NCI-H1092 treated with DMSO at 0.1 percent for 48 hours (cell line): ENCODE measurements around the gene FCMR.
"Not testable (repeated sequence)": the region's sequence is repeated elsewhere in the genome, so short reads cannot be mapped to it uniquely, and the experiment has no call there.

Experiments
- DNase-seq: peaks from one replicate; lab custom pipeline; 2025; lab: John Stamatoyannopoulos, UW

FCMR gene

DNA sequence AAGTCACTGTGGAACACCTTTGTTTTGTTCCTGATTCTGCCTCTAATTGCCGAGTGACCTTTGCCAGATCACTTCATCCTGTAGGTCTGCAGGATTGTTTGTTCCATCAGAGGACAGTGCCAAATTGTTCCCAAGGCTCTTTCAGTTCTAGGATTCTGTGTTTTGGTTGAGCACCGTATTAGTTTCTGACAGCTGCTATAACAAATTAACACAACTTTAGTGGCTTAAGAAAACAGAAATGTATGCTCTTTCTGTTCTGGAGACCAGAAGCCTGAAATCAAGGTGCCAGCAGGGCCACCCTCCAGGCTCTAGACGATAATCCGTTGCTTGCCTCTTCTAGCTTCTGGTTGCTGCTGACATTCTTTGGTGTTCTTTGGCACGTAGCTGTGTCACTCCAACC, 27.9 kb upstream of the FCMR start:
- DNase-seq = no peak

DNA sequence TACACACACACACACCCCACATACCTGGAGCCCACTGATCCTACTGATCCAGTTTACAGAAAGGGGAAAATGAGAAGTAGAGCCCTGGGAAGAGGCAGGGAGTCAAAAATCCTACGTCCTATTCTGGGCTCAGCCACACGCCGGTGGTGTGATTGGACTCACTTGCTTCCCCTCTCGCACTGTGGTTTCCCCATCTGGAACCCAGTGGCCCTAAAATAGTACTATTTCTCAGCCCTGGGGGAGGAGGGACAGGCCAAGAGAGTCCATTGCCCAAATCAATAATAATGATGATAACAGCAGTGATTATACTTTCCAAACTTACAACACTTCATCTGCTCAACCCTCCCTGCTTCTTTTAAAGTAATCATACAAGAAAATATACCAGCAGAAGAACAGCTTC, 27.5 kb upstream of the FCMR start:
- no peak for DNase-seq

DNA sequence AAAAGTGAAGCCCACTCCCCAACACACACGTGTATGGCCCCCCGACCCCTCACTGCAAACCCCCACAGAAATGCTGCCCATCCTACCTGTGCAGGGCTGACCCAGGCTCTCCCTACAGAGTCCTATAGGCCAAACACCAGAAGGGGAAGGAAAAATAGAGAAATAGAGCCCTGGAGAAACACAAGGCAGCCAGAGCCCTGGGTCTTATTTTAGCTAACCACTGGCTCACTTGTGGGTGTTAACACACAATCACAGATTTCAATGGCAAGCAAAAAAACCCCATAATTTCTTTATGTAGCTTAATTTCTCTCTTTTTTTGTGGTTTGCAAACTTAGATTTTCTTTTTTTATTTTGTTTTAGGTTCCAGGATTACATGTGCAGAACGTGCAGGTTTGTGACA, 25.5 kb upstream of the FCMR start:
- DNase-seq = no peak

DNA sequence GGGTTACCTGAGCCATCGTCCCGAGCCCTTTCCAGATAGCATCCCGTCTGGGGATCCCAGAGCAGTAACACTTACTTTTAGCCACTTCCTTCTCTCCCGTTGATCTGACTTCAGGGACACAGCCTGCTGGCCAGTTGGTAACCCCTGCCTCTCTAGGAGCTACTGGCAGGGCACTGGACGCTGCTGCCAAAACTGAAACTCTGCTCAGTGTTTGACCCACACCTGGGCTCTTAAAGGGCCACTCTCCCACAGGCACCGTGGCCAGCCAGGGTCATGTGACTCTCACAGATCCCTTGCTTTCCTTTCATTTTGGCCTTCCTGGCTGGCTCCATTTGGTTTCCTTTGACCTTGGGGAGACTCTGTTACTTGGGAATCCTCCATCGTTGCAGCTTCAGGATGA, 24.5 kb upstream of the FCMR start, which contains the start of gene PIGR:
PIGR (minus strand) TSS at position 206 of the 400 bp plus-strand sequence. CDS start 5,935 bp downstream, outside the sequence.
- DNase-seq = no peak

DNA sequence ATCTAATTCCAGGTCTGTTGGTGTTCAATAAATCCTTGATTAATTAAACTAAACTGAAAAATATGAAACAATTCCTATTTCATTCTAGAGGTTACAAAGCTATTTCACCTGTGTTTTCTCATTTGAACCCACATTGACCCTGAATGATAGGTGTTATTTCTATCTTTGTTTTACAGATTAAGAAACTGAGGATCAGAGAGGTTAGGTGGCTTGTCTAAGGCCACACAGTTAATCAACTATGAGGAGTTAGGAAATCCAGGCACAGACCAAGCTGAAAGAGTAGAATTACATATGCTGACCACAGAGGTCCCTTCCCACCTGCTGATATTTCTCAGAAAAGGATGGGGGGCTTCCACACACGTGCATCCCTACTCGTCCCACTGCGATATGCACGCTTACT, 24.0 kb upstream of the FCMR start:
- DNase-seq = no peak

DNA sequence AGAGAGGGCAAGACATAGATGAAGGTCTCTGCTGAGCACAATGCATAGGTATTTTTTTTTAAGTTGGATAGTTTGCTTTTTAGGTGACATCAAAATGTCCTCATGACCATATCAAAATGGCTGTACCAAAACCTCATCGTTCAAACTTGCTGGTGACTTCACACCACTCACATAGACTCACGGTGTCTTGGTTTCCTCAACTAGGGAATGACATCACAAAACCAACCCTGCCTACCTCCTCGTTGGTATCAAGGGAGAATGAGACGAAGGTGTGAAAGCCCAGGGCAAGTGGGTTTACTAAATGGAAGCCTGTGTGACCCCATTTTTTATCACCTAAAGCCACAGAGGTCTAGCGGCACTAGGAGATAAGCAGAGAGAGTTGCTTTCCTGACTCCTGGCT, 23.0 kb upstream of the FCMR start:
- DNase-seq = no peak

DNA sequence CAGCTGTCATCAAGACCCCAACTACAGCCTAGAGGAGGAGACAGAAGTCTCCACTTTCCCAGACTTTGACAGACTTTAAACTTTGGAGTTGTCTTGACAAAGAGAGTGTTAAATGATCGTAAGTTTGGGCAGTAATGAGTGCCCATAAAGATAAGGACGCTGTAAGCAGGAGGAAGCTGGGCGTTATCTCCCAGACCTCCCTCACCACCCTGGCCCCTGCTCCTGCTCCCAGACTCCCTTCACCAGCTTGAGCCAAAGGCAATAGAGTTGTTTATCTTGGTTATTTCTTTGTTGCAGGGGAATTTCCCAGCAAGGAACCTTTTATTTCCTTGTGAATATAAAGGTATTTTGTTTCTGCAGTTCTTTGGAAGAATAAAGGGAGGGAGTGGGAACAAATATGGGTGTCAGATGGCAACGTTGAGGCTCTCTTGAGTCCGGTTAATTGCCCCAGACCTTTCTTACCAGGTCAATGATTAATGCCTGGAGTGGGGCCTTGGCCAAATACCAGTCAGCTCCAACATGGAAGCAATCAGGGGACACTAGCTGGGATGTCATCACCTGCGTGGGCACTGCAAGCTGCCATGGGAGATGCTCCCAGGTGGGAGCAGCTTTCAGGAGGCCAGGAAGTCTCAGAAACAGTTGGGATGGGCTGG, 20.2 kb upstream of the FCMR start:
- DNase-seq = no peak

DNA sequence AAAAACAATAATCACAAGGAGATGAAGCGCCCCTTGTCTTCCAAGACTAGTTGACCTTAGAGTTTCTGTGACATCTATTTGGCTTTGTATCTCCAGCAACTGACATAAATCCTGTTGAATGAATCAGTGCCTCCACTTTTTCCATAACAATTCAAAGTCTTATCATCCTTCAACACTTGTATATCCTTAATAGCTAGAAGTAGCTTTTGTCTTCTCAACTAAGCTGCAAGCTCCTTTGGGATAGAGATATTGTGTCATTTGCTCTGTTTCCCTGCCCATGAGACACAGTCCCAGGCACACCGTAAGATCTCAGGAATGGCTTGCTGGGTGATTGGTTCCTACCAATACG, 18.8 kb upstream of the FCMR start:
- DNase-seq = no peak

DNA sequence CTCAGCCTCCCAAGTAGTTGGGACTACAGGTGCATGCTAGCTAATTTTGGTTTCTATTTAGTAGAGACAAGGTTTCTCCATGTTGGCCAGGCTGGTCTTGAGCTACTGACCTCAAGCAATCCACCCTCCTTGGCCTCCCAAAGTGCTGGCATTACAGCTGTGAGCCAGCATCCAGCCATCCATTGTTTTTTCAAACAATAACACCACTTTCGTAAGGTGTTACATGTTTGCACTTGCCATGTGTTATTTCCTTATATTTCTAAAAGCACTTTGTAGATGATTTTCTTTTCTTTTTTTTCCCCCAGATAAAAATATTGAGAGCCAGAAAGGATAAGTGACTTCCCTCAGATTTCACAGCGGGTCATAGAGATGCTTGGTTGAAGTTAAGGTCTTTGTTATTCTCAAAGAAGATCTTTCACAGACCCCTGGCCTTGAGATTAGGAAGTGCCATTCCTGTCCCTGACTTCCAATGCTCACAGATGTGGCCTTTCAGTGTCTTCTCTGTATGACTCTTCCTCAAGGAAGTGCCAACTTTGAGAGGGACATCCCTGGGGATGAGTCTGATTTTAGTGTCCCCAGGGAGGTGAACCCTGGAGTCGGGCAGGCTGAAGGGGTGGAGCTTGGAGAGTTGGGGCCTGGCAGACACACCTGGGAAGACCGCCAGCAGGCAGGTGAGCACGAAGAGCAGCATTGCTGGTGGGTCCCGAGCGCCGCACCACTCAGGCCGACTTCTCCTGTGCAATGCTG, 18.3 kb upstream of the FCMR start:
- no peak for DNase-seq

DNA sequence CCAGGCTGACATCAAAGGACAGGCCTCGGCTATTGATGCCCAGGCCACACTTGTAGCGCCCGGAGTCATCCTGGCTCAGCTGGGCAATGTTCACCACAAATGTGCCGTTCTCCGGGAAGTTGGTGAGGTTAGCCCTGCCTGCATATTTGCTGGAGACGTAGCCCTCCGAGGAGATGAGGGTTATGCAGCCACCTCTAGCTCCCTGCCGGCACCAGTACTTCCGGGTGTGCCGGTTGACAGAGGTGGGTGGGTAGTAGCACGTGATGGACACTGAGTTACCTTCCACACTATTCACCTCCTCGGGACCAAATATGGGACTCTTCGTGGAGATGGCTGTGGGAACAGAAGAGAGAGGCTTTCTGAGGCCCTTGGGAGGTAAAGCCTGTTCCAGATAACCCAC, 17.4 kb upstream of the FCMR start:
- DNase-seq = no peak

DNA sequence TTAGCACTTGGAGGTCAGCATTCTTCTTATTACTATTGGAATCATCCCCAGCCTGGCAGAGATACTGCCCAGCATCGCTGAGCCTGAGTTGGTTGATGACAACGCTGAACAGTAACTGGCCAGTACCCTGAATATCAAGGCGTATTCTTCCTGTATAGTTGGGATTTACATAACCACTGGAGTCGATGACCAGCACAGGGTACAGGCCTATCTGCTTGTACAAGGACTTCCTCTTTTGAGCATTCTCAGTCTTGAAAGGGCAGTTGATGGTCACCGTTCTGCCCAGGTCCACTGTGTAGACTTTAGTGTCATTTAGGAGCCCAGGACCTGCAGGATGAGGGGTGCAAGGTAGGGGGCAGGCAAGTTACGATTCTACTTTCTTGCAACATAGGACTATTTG, 15.7 kb upstream of the FCMR start:
- no peak for DNase-seq

DNA sequence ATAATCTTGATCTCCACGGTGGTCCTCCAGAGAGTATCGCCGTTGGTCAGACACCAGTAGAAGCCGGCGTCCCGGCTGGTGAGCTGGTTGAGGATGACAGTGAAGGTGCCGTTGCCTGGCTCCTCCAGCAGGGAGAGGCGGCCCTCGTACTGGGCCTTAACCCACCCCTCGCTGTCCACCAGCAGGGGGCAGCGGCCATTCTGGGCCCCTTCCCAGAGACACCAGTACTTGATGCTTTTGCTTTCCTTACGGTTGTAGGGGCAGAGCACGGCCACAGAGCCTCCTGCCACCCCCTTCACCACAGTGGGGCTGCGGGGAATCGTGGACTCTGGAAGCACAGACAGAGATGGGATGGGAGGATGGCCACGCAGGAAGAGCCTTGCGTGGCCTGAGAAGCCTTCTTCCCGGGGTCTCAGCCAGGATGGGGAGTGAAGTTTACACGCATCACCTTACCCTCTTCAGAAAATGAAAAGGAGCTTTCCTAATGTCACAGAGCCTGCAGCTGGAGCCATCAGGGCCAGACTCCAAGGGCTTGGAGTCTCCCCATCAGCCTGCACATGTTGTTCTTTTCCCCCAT, 13.8 kb upstream of the FCMR start:
- DNase-seq = peak; percentile 13

DNA sequence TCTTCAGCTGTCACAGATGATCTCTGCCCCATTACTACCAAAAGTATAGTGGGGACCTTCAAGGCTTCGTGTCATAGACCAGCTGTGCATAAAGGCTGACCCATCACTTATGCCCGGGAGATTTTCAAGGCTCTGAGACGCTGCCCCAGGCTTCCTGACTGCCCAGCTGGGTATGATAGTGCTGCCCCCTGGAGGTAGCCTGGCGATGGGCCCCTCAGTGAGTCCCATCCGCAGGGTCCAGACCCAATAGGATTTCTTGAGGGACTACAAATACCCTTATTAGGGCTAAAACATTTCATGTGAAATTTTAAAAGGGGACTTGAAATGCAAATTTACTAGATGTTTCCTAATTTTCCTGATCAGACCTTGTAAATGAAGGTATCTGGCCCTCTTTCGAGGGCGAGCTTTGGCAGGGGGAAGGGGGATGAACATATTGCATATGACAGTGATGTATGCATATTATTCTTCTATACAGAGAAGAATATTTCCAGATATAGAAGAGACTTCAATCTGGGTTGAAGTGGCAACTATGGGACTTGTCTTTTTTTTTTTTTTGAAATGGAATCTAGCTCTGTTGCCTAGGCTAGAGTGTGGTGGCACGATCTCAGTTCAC, 11.7 kb upstream of the FCMR start:
- no peak for DNase-seq

DNA sequence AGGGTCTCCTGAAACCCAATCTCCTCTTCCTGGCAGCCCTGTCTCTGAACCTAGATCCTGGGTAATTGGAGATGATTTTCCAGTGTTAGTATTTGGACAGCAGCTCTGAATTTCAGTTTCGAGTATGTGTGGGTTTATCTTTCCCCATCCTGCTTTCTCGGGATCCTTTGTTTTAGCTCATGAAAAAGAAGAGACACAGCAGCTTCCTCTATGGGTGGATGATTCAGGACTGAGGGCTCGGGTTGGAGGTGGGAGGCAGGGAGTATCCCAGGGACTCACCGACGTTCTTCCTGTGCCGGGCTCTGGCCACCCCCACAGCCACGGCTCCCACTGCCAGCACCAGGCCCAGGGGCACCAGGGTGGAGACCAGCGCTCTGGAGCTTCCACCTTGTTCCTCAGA, 10.4 kb upstream of the FCMR start:
- DNase-seq = no peak

DNA sequence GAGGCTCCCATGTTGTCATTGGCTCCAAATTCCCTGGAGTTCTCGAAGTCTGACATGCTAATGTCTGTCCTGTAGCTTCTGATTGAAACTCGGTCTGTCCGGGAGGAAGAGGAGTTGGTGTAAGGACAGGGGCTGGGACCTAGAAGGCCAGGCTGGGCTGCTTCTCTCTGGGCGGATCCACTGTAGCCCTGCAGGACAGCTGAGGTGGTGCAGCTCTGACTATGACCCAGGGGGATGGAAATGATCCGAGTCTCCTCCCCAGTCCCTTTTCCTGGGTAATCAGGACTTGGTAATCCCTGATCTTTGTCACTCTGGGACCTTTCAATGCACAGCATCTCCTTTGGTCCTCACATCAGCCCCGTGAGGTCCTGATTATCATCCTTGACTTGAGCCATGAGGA, 10.0 kb upstream of the FCMR start:
- DNase-seq = no peak

DNA sequence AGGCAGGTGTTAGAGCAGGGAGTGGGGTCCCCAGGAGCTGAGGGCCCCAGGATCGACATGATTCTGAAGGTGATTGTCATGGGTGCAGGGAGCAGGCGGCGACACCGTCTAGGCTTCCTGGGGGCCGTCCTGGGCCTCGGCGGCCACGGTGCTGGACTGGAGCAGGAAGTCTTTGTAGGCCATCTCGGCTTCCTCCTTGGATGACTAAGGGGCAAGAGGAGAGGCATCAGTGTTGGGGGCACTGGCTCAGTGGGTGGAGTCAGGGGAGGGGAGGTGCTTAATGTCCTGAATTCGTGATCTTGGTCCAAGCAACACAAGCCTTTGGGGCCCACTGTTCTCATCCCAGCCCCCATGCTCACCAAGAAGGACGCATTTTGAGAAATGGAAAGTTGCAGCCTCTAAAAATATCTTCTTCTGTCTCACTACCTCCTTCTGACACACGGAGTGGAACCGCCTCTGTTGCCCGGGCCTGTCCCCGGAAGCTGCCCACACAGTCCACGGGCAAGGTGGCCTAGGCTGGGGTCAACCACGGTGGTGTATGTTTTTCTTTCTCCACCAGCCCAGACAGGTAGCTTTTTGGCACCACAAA, 8.6 kb upstream of the FCMR start:
- DNase-seq = no peak

DNA sequence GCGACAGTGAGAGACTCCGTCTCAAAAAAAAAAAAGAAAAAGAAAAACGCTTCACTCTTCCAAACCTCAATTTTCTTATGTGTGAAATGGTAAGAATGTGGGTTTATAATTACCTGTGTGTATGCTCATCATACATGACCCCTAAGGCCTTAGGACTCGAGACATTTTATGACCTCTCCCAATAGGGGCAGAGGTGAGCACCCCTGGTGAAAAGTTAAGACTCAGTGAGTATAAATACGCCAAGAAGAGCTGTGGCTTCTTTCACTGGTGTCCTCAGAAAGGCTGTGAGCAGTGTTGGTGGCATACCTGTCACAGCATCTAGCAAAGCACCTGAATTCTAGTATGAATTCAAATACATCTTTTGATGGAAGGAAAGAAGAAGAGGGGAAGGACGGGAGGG, 7.8 kb upstream of the FCMR start:
- DNase-seq = no peak

DNA sequence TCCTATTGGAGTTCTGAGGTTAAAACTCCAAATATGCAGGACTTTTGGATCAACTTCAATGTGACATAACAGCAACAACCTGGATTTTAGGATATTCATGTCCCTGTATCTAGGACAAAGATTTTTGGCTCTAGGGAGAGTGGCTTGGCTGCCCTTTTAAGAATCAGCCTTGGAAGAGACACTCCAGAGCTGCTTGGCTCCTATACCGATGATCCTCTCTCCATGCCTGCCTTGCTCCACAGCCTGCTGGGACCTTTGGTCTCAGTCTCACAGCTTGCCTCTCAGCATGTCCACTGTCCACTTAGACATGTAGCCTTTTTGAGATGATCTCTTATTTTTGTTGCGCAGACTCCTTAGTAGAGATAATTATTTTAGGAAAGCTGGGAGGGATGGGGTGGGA, 4.5 kb upstream of the FCMR start:
- DNase-seq = no peak

DNA sequence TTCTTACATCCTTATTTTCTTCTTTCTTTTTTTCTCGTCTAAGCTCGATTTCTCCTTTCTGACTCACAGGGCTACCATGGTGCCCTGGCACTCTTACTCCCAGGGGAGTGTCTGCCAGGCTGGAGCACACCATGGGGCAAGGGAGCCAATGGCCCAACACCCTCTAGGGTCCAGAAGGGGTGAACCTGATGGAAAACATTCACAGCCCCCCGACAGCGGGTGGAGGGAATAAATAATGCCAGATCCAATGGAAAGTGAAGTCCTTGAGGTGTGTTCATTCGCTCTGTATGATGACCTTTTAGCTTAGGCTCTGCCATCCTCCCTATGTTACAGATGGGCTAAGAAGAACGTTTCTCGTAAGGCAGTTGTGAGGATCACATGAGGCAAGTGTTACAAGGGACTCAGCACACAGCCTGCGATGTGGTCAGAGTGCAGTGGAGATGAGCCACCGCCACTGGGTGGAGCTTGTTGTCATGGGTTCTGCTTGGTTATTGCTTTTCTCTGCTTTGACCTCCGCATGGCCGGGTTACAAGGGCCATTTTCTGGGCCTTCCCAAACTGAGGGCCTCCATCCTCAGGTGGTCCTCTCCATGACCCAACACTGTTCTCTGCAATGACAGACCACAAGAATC, 3.5 kb upstream of the FCMR start:
- DNase-seq = no peak

DNA sequence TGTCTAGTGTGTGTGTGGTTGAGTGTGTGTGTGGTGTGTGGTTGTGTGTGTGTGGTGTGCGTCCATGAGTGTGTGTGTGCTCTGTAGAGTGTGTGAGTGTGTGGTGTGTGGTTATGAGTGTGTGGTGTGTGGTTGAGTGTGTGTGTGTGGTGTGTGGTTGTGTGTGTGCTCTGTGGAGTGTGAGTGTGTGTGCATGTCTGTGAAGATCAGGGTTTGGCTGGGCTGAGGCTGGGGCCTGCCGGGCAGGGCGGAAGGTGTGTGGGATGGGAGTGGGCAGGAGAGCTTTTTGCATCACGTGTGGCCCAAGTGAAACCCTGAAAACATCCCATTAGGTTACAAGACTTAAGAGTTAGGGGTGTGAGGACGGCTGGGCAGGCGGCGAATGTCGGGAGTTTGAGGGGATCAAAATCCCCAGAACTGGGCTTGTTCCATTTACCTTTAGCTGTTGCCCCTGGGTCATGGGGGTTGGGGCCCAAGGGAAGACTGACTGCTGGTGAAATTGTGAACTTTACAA, 2.9 kb upstream of the FCMR start:
- DNase-seq = no peak

DNA sequence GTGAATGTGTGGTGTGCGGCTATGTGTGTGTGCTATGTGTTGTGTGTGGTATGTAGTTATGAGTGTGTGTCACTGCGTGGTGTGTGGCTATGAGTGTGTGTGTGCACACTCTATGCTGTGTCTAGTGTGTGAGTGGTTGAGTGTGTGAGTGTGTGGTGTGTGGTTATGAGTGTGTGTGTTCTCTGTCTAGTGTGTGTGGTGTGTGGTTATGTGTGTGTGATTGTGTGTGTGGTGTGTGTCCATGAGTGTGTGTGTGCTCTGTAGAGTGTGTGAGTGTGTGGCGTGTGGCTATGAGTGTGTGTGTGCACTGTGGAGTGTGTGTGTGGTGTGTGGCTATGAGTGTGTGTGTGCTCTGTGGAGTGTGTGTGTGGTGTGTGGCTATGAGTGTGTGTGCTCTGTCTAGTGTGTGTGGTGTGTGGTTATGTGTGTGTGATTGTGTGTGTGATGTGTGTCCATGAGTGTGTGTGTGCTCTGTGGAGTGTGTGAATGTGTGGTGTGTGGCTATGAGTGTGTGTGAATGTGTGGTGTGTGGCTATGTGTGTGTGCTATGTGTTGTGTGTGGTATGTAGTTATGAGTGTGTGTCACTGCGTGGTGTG, 2.3 kb upstream of the FCMR start:
- not testable (repeated sequence) for DNase-seq
